ENCODE measurements around the gene TSC22D4.

GRCh38 chr7:100465702-100466311 is 13.2 kb downstream of the TSC22D4 start:
- TF ChIP-seq L3MBTL2 (conservative IDR thresholded peaks at IDR 0.05) (no peak), SP1 (IDR thresholded peaks at IDR 0.05) (no peak), ZNF384 (IDR thresholded peaks at IDR 0.05) (no peak), BHLHE40 (IDR thresholded peaks at IDR 0.05; ENCODE audit: borderline replicate concordance) (no peak), HDGF (IDR thresholded peaks at IDR 0.05; ENCODE audit: borderline replicate concordance) (no peak), FOXK2 (IDR thresholded peaks at IDR 0.05) (no peak), ARNT (IDR thresholded peaks at IDR 0.05) (no peak), TARDBP (IDR thresholded peaks at IDR 0.05) (no peak), FOXM1 (IDR thresholded peaks at IDR 0.05; ENCODE audit: borderline replicate concordance) (no peak)
- TF ChIP-seq, protein P1, sequence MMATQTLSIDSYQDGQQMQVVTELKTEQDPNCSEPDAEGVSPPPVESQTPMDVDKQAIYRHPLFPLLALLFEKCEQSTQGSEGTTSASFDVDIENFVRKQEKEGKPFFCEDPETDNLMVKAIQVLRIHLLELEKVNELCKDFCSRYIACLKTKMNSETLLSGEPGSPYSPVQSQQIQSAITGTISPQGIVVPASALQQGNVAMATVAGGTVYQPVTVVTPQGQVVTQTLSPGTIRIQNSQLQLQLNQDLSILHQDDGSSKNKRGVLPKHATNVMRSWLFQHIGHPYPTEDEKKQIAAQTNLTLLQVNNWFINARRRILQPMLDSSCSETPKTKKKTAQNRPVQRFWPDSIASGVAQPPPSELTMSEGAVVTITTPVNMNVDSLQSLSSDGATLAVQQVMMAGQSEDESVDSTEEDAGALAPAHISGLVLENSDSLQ (IDR thresholded peaks at IDR 0.05) = no peak
